ENCODE results near the gene UCK2. TPM values are rescaled to one million over a fixed set of nuclear protein-coding genes. Genes with fewer than 3 reads are reported as not detected.

UCK2 gene
- total RNA-seq, 1 experiment from 2014 or later = 91.2 TPM

- H3K27me3 ChIP-seq (ENCODE audit: control insufficient read depth, insufficient read depth, low read length) = no peaks in the 10 kb centered on the region
- CTCF ChIA-PET = no interaction called here
- H3K4me1 ChIP-seq (ENCODE audit: control insufficient read depth, insufficient read depth, low read length) = peaks cover 9% of the 10 kb centered on the region; the same call in 1 of the 2 replicates
- in situ Hi-C loops (cut with HindIII; ENCODE audit: low pct_unique_long_range_greater_than_20kb, low sequenced_read_pairs) = no loop called here
- H3K27ac ChIP-seq (ENCODE audit: low read length) = no peak overlapping the region
- intact Hi-C loops (cut with micrococcal nuclease; ENCODE audit: unreplicated experiment) = no loop called here
- H3K36me3 ChIP-seq (ENCODE audit: control insufficient read depth, insufficient read depth, low read length) = no peaks in the 10 kb centered on the region; the same call in 1 of the 2 replicates
- ATAC-seq = no peak
- H3K9me3 ChIP-seq (ENCODE audit: control insufficient read depth, insufficient read depth, low read depth, low read length) = peaks cover 22% of the 10 kb centered on the region
- DNase-seq (ENCODE audit: low read depth, low spot score) = no peak
- POLR2A ChIA-PET = no interaction called here
- H3K4me3 ChIP-seq (ENCODE audit: low read depth in 2 of 2, low read length in 2 of 2) = no peak overlapping the region
- TF ChIP-seq TCF7L2 (IDR thresholded peaks at IDR 0.05; ENCODE audit: low read depth, low read length) = no peak
- no peak for TF ChIP-seq POLR2AphosphoS5 (IDR thresholded peaks at IDR 0.05; ENCODE audit: low read depth, low read length)
- no peak for TF ChIP-seq SIN3A (IDR thresholded peaks at IDR 0.05; ENCODE audit: borderline replicate concordance, insufficient read depth, low read depth, low read length)
- no peak for TF ChIP-seq REST (IDR thresholded peaks at IDR 0.05; ENCODE audit: insufficient read depth in 1 of 2, low read depth in 2 of 2, low read length in 1 of 2)
- no TSS peak for BruUV-seq (replicated peaks)
These were observed 41.9 kb downstream of the UCK2 start for GRCh38 chr1:165869343-165869742.

GRCh38 chr1:165871311-165872067 is 44.1 kb downstream of the UCK2 start:
- Histone ChIP-seq H3K27ac (ENCODE audit: low read length) (no peak overlapping the region), H3K27me3 (ENCODE audit: control insufficient read depth, insufficient read depth, low read length) (no peaks in the 10 kb centered on the region), H3K4me3 (ENCODE audit: low read depth in 2 of 2, low read length in 2 of 2) (no peak overlapping the region), H3K4me1 (ENCODE audit: control insufficient read depth, insufficient read depth, low read length) (peaks cover 8% of the 10 kb centered on the region; the same call in 1 of the 2 replicates), H3K9me3 (ENCODE audit: control insufficient read depth, insufficient read depth, low read depth, low read length) (peaks cover 31% of the 10 kb centered on the region), H3K36me3 (ENCODE audit: control insufficient read depth, insufficient read depth, low read length) (no peaks in the 10 kb centered on the region; the same call in 1 of the 2 replicates)
- POLR2A ChIA-PET = no interaction called here
- in situ Hi-C loops (cut with HindIII; ENCODE audit: low pct_unique_long_range_greater_than_20kb, low sequenced_read_pairs) = no loop called here
- CTCF ChIA-PET = no interaction called here
- intact Hi-C loops (cut with micrococcal nuclease; ENCODE audit: unreplicated experiment) = no loop called here
- no peak; the same call in 1 of the 2 replicates for ATAC-seq
- TF ChIP-seq CTCF (IDR thresholded peaks at IDR 0.05) = peak; percentile 22; the same call in 1 of the 2 replicates
- no peak for TF ChIP-seq REST (IDR thresholded peaks at IDR 0.05; ENCODE audit: insufficient read depth in 1 of 2, low read depth in 2 of 2, low read length in 1 of 2)
- no peak for TF ChIP-seq POLR2AphosphoS5 (IDR thresholded peaks at IDR 0.05; ENCODE audit: low read depth, low read length)
- TF ChIP-seq TCF7L2 (IDR thresholded peaks at IDR 0.05; ENCODE audit: low read depth, low read length) = peak; percentile 79
- TF ChIP-seq SIN3A (IDR thresholded peaks at IDR 0.05; ENCODE audit: borderline replicate concordance, insufficient read depth, low read depth, low read length) = no peak
- BruUV-seq (replicated peaks) = no TSS peak
- DNase-seq (ENCODE audit: low read depth, low spot score) = no peak
